A673 (cell line): ENCODE data around the gene APBA1.

Experiments
- CTCF ChIP-seq: fragments of 300-800, 200-600 bp; sonication (generic); conservative IDR thresholded peaks from 2 replicates; pipeline ENCODE4 v1.5.1; 2017; ENCODE audit warnings: low read depth, mild to moderate bottlenecking, antibody characterized with exemption, low read length, moderate library complexity, mixed read lengths
- EZH2 ChIP-seq: fragments of 200-600 bp; sonication (generic); IDR thresholded peaks from 2 replicates; pipeline ENCODE4 v1.6.1; 2017; ENCODE audit warnings: borderline replicate concordance, low read depth, mild to moderate bottlenecking, mixed read lengths, antibody characterized with exemption, low read length; ENCODE audit not compliant: poor library complexity, severe bottlenecking

GRCh38 chr9:69499959-69500358, 172.2 kb downstream of the APBA1 start:
- no peak for TF ChIP-seq EZH2
- no peak for TF ChIP-seq CTCF
